PC-3 (cell line): Measurements from ENCODE around the gene MYL10.

Experiments used
- EZH2 ChIP-seq: fragments of 300-600 bp; sonication (generic); IDR thresholded peaks from one replicate; pipeline ENCODE4 v1.6.1; 2017; ENCODE audit warnings: antibody characterized with exemption, mild to moderate bottlenecking, low read length; ENCODE audit not compliant: unreplicated experiment
- TF ChIP-seq, protein P1 (sequence below): fragments of 300-600 bp; sonication (generic); conservative IDR thresholded peaks from 2 replicates; pipeline ENCODE4 v1.5.1; 2017; ENCODE audit warnings: antibody characterized with exemption, low read depth, mild to moderate bottlenecking, low read length

DNA sequence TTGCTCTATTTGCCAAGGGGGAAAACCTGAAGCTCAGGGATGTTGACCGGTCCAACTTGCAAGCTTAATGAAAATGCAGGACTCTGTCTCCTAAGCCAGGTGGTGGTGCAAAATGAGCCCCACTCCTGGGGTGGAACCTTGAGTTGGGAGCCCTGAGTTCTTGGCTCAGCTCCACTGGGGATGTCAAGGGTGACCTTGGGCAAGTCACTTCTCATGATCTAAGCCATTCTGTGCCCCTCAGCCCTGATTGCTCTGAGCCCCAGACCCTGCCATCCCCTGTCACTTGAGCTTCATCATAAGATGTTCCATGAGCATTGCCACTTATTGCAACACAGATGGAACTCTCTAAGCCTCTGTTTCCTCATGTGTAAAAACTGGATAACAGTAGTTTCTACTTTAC lies 33.9 kb downstream of the MYL10 start:
- TF ChIP-seq, protein P1, sequence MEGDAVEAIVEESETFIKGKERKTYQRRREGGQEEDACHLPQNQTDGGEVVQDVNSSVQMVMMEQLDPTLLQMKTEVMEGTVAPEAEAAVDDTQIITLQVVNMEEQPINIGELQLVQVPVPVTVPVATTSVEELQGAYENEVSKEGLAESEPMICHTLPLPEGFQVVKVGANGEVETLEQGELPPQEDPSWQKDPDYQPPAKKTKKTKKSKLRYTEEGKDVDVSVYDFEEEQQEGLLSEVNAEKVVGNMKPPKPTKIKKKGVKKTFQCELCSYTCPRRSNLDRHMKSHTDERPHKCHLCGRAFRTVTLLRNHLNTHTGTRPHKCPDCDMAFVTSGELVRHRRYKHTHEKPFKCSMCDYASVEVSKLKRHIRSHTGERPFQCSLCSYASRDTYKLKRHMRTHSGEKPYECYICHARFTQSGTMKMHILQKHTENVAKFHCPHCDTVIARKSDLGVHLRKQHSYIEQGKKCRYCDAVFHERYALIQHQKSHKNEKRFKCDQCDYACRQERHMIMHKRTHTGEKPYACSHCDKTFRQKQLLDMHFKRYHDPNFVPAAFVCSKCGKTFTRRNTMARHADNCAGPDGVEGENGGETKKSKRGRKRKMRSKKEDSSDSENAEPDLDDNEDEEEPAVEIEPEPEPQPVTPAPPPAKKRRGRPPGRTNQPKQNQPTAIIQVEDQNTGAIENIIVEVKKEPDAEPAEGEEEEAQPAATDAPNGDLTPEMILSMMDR, result no peak
- TF ChIP-seq EZH2, result no peak
